ENCODE measurements around the gene CORIN.
"Not testable (repeated sequence)": the region's sequence is repeated elsewhere in the genome, so short reads cannot be mapped to it uniquely, and the experiment has no call there.

Gene CORIN

DNA sequence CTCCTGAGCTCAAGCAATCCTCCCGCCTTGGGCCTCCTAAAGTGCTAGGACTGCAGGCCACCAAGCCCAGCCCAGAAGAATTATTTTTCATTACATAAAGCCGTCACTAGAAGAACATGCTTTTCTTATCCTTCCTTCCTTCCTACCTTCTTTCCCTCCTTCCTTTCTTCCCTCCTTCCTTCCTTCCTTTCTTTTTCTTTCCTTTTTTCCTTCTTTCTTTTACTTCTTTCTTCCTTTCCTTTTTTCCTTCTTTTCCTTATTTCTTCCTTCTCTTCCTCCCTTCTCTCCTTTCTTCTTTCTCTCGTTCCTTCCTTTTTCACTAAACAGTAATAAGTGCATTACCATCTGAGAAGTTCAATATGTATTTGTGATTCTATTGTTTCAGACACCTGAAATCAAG lies 231.4 kb downstream of the CORIN start:
- FAIRE-seq: no peak

GRCh38 chr4:47598896-47599295 lies 239.0 kb downstream of the CORIN start:
- DNase-seq (ENCODE audit: extremely low spot score, insufficient read length, low read depth) (no peak), FAIRE-seq (no peak)

More for the DNA sequence above, 231.4 kb downstream of the CORIN start:
- DNase-seq (ENCODE audit: extremely low spot score, insufficient read length, low read depth): no peak

- DNase-seq (ENCODE audit: extremely low spot score, insufficient read length, low read depth): no peak
- no peak for FAIRE-seq
These were observed 239.5 kb downstream of the CORIN start for GRCh38 chr4:47598320-47598719.

GRCh38 chr4:47597696-47598095 lies 240.2 kb downstream of the CORIN start:
- FAIRE-seq (no peak), DNase-seq (ENCODE audit: extremely low spot score, insufficient read length, low read depth) (no peak)

GRCh38 chr4:47590325-47590724 lies 247.5 kb downstream of the CORIN start:
- DNase-seq (ENCODE audit: extremely low spot score, insufficient read length, low read depth) (no peak), FAIRE-seq (no peak)

GRCh38 chr4:47579235-47579634 lies 258.6 kb downstream of the CORIN start:
- FAIRE-seq: no peak

DNA sequence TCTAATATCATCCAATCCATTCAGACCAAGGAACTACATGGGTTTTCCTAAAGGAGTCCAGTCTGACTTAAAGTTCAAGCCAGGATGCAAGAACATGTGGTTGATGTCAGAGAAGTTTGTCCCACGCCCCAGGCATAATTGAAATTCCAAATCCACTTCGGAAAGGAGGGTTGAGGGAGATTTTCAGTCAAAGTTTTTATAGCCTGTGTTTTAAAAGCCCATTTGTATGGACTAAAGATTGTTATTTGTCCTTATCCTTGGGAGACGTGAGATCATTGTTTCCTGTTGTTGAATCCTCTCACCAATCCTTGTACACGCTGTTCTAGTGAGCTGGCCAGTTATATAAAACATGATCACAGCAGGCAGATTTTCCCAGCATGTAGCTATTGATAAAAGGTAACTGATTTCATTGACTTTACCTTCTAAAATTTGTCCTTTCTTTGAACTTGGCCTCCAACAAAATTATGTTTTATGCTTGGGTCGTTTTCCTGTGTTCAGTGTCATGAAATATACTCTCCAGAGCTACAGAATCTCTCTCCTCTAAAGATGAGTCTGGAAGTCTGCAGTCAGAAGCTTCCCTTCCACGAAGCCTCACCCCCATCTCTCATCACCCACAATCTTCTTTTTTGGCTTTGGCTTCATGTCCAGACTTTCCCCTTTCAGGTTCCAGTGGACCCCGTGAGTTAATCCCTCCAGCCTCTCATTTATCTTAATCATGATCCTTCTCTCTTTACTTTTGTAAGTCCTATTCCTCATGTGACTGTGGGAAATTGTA lies 259.9 kb downstream of the CORIN start:
- DNase-seq (ENCODE audit: extremely low spot score, insufficient read length, low read depth): no peak
- no peak for FAIRE-seq

More at GRCh38 chr4:47579235-47579634, 258.6 kb downstream of the CORIN start:
- DNase-seq (ENCODE audit: extremely low spot score, insufficient read length, low read depth): no peak

- FAIRE-seq (no peak), DNase-seq (ENCODE audit: extremely low spot score, insufficient read length, low read depth) (no peak)
These were observed 264.9 kb downstream of the CORIN start for GRCh38 chr4:47572981-47573380.

- FAIRE-seq (no peak), DNase-seq (ENCODE audit: extremely low spot score, insufficient read length, low read depth) (no peak)
These were observed 267.1 kb downstream of the CORIN start for GRCh38 chr4:47570816-47571215.

DNA sequence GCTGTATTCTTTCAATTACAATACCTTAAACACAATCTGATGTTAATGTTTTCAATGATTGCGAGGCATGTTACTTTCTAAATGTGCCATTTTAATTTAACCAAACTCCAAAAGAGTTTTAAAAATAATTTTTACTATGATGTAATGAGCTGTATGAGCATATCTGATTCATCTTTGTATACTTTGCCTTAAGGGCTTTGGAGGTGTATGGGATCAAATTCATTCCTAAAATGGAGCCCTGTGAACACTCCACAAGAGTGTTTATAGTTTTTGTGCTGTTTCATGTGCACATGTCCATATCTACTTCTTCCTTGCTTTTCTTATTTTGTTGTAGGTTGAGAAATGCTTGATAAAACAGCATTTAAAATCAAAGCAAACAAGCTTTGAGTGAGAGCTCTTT lies 270.4 kb downstream of the CORIN start:
- FAIRE-seq (no peak), DNase-seq (ENCODE audit: extremely low spot score, insufficient read length, low read depth) (no peak)

DNA sequence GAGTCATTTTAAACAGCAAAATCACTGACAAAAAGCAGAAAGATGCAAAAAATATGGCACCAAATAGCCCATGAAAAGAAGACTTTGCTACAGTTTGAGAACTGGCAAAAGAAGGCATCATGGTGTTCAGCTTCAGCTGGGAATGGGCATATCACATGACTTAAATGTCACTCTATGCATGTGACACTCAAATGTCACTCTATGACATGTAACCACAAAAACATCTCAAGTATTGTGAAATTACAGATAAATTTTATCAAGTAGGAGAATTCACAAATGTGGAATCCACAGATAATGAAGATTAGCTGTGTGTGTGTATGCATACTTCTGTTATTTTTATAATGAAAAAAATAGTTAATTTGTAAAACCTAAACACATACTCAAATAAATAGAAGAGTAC lies 270.9 kb downstream of the CORIN start:
- FAIRE-seq (no peak), DNase-seq (ENCODE audit: extremely low spot score, insufficient read length, low read depth) (no peak)

GRCh38 chr4:47566566-47566965 lies 271.3 kb downstream of the CORIN start:
- DNase-seq (ENCODE audit: extremely low spot score, insufficient read length, low read depth) (no peak), FAIRE-seq (no peak)

- DNase-seq (ENCODE audit: extremely low spot score, insufficient read length, low read depth) (no peak), FAIRE-seq (no peak)
These were observed 275.6 kb downstream of the CORIN start for GRCh38 chr4:47562297-47562696.

DNA sequence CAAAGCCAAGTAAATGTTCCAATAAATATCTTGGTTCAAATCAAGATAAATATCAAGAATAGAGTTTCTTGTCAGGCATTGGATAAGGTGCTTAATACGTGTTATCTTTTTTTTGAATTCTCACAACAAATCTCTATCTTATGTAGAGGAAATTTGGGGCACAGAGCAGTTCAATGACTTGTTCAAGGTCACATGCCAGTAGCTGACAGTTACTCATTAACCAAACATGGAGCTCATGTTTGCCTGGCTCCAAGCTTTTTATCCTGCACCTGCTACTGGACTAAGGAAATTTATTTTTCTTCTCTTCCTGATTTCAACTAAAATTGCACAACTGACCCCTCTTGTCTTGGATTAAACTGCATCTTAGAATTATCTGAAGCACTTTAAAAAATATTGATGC lies 276.5 kb downstream of the CORIN start:
- no peak for FAIRE-seq

GRCh38 chr4:47560682-47561081 lies 277.2 kb downstream of the CORIN start:
- no peak for FAIRE-seq
- DNase-seq (ENCODE audit: extremely low spot score, insufficient read length, low read depth): no peak

More for the DNA sequence above, 276.5 kb downstream of the CORIN start:
- no peak for DNase-seq (ENCODE audit: extremely low spot score, insufficient read length, low read depth)

GRCh38 chr4:47557255-47557654 lies 280.6 kb downstream of the CORIN start:
- FAIRE-seq (no peak), DNase-seq (ENCODE audit: extremely low spot score, insufficient read length, low read depth) (no peak)

DNA sequence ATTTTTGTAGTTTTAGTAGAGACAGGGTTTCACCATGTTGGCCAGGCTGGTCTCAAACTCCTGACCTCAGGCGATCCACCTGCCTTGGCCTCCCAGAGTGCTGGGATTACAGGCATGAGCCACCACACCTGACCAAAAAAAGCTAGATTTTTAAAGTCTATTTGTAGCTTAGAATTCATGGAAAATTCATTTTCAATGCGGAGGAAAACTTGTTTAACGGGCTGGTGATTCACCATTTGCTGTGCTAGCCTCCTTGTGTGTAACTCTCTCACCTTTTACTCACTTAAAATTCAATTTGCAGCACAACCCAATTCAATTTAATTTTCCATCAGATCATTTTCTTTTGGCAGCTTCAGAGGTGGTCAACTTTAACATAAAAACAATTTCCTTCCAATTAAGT lies 281.9 kb downstream of the CORIN start:
- not testable (repeated sequence) for FAIRE-seq; DNase-seq (ENCODE audit: extremely low spot score, insufficient read length, low read depth)

- FAIRE-seq: no peak
- DNase-seq (ENCODE audit: extremely low spot score, insufficient read length, low read depth): no peak
These were observed 284.3 kb downstream of the CORIN start for GRCh38 chr4:47553329-47554125.

DNA sequence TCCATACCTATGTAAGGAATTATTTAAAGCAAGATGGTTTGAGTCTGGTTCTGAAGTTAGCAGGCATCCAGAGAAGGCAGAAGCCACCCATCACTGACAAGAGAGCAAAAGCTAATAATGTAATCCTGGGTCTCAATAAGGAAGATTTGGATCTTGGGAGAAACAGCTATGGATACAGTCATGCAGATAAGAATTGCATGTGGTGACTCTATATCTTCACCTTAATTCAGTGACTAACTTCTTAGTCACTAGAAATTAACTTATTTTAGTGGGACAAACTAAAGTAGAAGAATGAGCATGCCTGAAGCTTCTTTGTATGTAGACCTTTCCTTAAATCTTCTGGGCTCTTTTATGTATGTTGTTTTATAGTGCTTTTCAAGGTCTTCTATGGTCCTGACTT lies 286.2 kb downstream of the CORIN start:
- no peak for FAIRE-seq

GRCh38 chr4:47550899-47551548 lies 286.8 kb downstream of the CORIN start:
- no peak for DNase-seq (ENCODE audit: extremely low spot score, insufficient read length, low read depth)
- FAIRE-seq: no peak

More for the DNA sequence above, 286.2 kb downstream of the CORIN start:
- no peak for DNase-seq (ENCODE audit: extremely low spot score, insufficient read length, low read depth)

- not testable (repeated sequence) for FAIRE-seq; DNase-seq (ENCODE audit: extremely low spot score, insufficient read length, low read depth)
These were observed 287.5 kb downstream of the CORIN start for GRCh38 chr4:47550357-47550756.
